Activated B cell treated with CpG ODN at 0.5 μM for 24 hours (primary cell): ENCODE data around the gene RPAP2. TPM values are rescaled to one million over a fixed set of nuclear protein-coding genes. Genes with fewer than 3 reads are reported as not detected.
A peak's percentile ranks its signal among the peaks of the same experiment; 100 is the strongest.
"Not testable (repeated sequence)": the region's sequence is repeated elsewhere in the genome, so short reads cannot be mapped to it uniquely, and the experiment has no call there.

Source experiments
- ATAC-seq: fragments of 200-7000 bp; cut with Tn5 transposase; one replicate; pipeline ENCODE4 v1.10.0; 2021; ENCODE audit warnings: low read depth, mild to moderate bottlenecking, moderate library complexity
- CTCF ChIA-PET: fragments of 350-600 bp; sonication (Branson Sonifier 250); formaldehyde crosslinking; loops from one replicate; lab custom pipeline; 2021; ENCODE audit warnings: antibody characterized with exemption; lab: Charles Lee
- POLR2A ChIA-PET: fragments of 350-600 bp; sonication (Branson Sonifier 250); formaldehyde crosslinking; loops from one replicate; lab custom pipeline; 2021; ENCODE audit warnings: antibody characterized with exemption; lab: Charles Lee
- DNase-seq: peaks from one replicate; pipeline ENCODE4 v3.0.0; 2022
- H3K27ac Mint-ChIP-seq: one replicate; pipeline ENCODE4 v1.8.0; 2020; ENCODE audit warnings: mixed read lengths
- H3K27me3 Mint-ChIP-seq: one replicate; pipeline ENCODE4 v1.8.0; 2021; ENCODE audit warnings: mixed read lengths
- H3K36me3 Mint-ChIP-seq: one replicate; pipeline ENCODE4 v1.8.0; 2021; ENCODE audit warnings: low read depth, mixed read lengths
- H3K4me1 Mint-ChIP-seq: one replicate; pipeline ENCODE4 v1.8.0; 2021; ENCODE audit warnings: mixed read lengths
- H3K4me3 Mint-ChIP-seq: one replicate; pipeline ENCODE4 v1.8.0; 2020; ENCODE audit warnings: mild to moderate bottlenecking, mixed read lengths
- H3K9me3 Mint-ChIP-seq: one replicate; pipeline ENCODE4 v1.8.0; 2020; ENCODE audit warnings: mixed read lengths
- intact Hi-C: fragments of 100-400 bp; cut with micrococcal nuclease; formaldehyde crosslinking; loops from one replicate; pipeline ENCODE4 v1.15.1; 2024
- total RNA-seq: library from RNA; stranded (reverse); gene quantifications from 2 replicates; pipeline ENCODE4 v1.2.3, GENCODE V29; 2022
- TF ChIP-seq, protein P1 (sequence below): fragments of 200-600 bp; IDR thresholded peaks from one replicate; pipeline ENCODE4 v1.8.0; 2022; ENCODE audit warnings: antibody characterized with exemption, mild to moderate bottlenecking

RPAP2 gene
- total RNA-seq, 1 donor from 2014 or later = 31.7 TPM

GRCh38 chr1:92374223-92374622 is 75.4 kb downstream of the RPAP2 start:
- DNase-seq (no peak), ATAC-seq (no peak)
- H3K4me3 Mint-ChIP-seq = no peak overlapping the region
- no peak overlapping the region for H3K27ac Mint-ChIP-seq
- intact Hi-C loops = no loop called here
- H3K36me3 Mint-ChIP-seq = peaks cover 23% of the 10 kb centered on the region
- CTCF ChIA-PET = no interaction called here
- no peaks in the 10 kb centered on the region for H3K9me3 Mint-ChIP-seq
- TF ChIP-seq, protein P1, sequence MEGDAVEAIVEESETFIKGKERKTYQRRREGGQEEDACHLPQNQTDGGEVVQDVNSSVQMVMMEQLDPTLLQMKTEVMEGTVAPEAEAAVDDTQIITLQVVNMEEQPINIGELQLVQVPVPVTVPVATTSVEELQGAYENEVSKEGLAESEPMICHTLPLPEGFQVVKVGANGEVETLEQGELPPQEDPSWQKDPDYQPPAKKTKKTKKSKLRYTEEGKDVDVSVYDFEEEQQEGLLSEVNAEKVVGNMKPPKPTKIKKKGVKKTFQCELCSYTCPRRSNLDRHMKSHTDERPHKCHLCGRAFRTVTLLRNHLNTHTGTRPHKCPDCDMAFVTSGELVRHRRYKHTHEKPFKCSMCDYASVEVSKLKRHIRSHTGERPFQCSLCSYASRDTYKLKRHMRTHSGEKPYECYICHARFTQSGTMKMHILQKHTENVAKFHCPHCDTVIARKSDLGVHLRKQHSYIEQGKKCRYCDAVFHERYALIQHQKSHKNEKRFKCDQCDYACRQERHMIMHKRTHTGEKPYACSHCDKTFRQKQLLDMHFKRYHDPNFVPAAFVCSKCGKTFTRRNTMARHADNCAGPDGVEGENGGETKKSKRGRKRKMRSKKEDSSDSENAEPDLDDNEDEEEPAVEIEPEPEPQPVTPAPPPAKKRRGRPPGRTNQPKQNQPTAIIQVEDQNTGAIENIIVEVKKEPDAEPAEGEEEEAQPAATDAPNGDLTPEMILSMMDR = no peak
- POLR2A ChIA-PET = no interaction called here
- no peaks in the 10 kb centered on the region for H3K4me1 Mint-ChIP-seq
- no peaks in the 10 kb centered on the region for H3K27me3 Mint-ChIP-seq

GRCh38 chr1:92376345-92376744 is 77.5 kb downstream of the RPAP2 start:
- Mint-ChIP-seq H3K9me3 (peaks cover 4% of the 10 kb centered on the region), H3K4me1 (no peaks in the 10 kb centered on the region), H3K4me3 (no peak overlapping the region), H3K27ac (no peak overlapping the region), H3K36me3 (peaks cover 20% of the 10 kb centered on the region), H3K27me3 (no peaks in the 10 kb centered on the region)
- TF ChIP-seq, protein P1 = no peak
- DNase-seq (no peak), ATAC-seq (no peak)
- intact Hi-C loops = no loop called here
- CTCF ChIA-PET = no interaction called here
- POLR2A ChIA-PET = no interaction called here

- H3K9me3 Mint-ChIP-seq, CTCF ChIA-PET, H3K4me3 Mint-ChIP-seq, H3K27ac Mint-ChIP-seq, H3K27me3 Mint-ChIP-seq, ATAC-seq, DNase-seq, intact Hi-C loops, POLR2A ChIA-PET, H3K4me1 Mint-ChIP-seq: not testable (repeated sequence)
- peaks cover 14% of the 10 kb centered on the region for H3K36me3 Mint-ChIP-seq
Observed at GRCh38 chr1:92377991-92378390, 79.1 kb downstream of the RPAP2 start.

GRCh38 chr1:92380867-92381266 is 82.0 kb downstream of the RPAP2 start:
- H3K9me3 Mint-ChIP-seq = peaks cover 4% of the 10 kb centered on the region
- peaks cover 30% of the 10 kb centered on the region for H3K36me3 Mint-ChIP-seq
- DNase-seq (no peak), ATAC-seq (no peak)
- no peaks in the 10 kb centered on the region for H3K4me1 Mint-ChIP-seq
- no peak overlapping the region for H3K27ac Mint-ChIP-seq
- H3K27me3 Mint-ChIP-seq = no peaks in the 10 kb centered on the region
- ChIA-PET CTCF (no interaction called here), POLR2A (no interaction called here)
- no peak overlapping the region for H3K4me3 Mint-ChIP-seq
- intact Hi-C loops = no loop called here
- TF ChIP-seq, protein P1 = no peak

GRCh38 chr1:92393966-92394365 is 95.1 kb downstream of the RPAP2 start:
- H3K4me1 Mint-ChIP-seq, intact Hi-C loops, DNase-seq, H3K4me3 Mint-ChIP-seq, CTCF ChIA-PET, H3K27ac Mint-ChIP-seq, ATAC-seq, H3K27me3 Mint-ChIP-seq, POLR2A ChIA-PET: not testable (repeated sequence)
- peaks cover 24% of the 10 kb centered on the region for H3K36me3 Mint-ChIP-seq
- peaks cover 26% of the 10 kb centered on the region for H3K9me3 Mint-ChIP-seq

DNA sequence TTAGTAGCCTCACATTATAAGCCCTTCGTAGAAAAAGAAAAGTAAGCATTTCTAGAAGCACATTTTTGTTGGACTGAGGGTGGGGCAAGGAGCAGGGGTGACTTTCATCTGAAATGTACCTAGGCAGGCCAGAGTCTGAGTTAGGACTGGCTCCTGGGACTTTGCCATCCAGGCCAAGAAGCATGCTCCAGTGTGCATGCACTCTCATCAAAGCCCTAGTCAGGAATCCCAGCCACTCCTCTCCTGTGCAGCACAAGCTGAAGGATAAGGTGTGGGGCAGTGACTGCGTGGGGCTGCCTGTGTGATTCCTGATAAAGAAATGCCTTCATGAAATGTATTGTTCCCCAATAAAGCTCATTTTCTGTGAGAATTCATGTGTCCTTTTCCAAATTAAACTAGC is 99.7 kb downstream of the RPAP2 start:
- Mint-ChIP-seq H3K4me3 (no peak overlapping the region), H3K36me3 (peaks cover 2% of the 10 kb centered on the region), H3K4me1 (peaks cover 19% of the 10 kb centered on the region), H3K27ac (peak overlapping the region; percentile 24), H3K9me3 (peaks cover 17% of the 10 kb centered on the region), H3K27me3 (no peaks in the 10 kb centered on the region)
- ATAC-seq (no peak), DNase-seq (no peak)
- CTCF ChIA-PET = no interaction called here
- intact Hi-C loops = loop anchor here (1.0 kb wide), 1 partner anchor 100 kb away; the partner anchor contains the start of gene GLMN
- TF ChIP-seq, protein P1 = no peak
- POLR2A ChIA-PET = interaction anchor here (0.7 kb wide), 1 partner anchor 91 kb away, joined by 5 read pairs; no protein-coding TSS in a partner anchor
